Breast epithelium (tissue), 4 donors: ENCODE data around the gene ISG20L2. TPM values are rescaled to one million over a fixed set of nuclear protein-coding genes. Genes with fewer than 3 reads are reported as not detected.

ENCODE experiments used
- DNase-seq, 2 donors: peaks; one replicate each; pipeline ENCODE4 v3.0.0-alpha.2; 2019; ENCODE audit warnings: low spot score in 2 of 2
- H3K27ac ChIP-seq, 2 donors: fragments of 200-600 bp; sonication (generic) in 1 of 2; one replicate each; pipeline ENCODE4 v1.5.1; 2016 to 2019; ENCODE audit warnings: mild to moderate bottlenecking in 1 of 2
- H3K27me3 ChIP-seq, 2 donors: fragments of 200-600 bp; sonication (generic) in 1 of 2; one replicate each; pipeline versions ENCODE4 v1.5.1 to v1.6.0; 2017 to 2019; ENCODE audit warnings: control low read depth in 1 of 2, mild to moderate bottlenecking in 1 of 2
- H3K36me3 ChIP-seq: fragments of 200-600 bp; one replicate; pipeline ENCODE4 v1.5.1; 2019
- H3K4me1 ChIP-seq, 2 donors: fragments of 200-600 bp; sonication (generic); one replicate each; pipeline ENCODE4 v1.5.1; 2016 to 2019; ENCODE audit warnings: control low read depth in 1 of 2
- H3K4me3 ChIP-seq, 3 donors: fragments of 200-600 bp; sonication (generic); 1 replicate in 2 of 3; 2 replicates in 1 of 3; pipeline ENCODE4 v1.5.1; 2016 to 2019; ENCODE audit warnings: mild to moderate bottlenecking in 3 of 3, moderate library complexity in 2 of 3
- H3K9me3 ChIP-seq, 2 donors: fragments of 200-600 bp; sonication (generic) in 1 of 2; one replicate each; pipeline ENCODE4 v1.5.1; 2016 to 2019; ENCODE audit warnings: control low read depth in 1 of 2
- POLR2A ChIP-seq: fragments of 450-650 bp; IDR thresholded peaks from one replicate; pipeline ENCODE4 v1.6.1; 2016; ENCODE audit warnings: antibody characterized with exemption, mild to moderate bottlenecking, moderate library complexity
- POLR2AphosphoS5 ChIP-seq, 3 donors: sonication (generic); formaldehyde crosslinking; IDR thresholded peaks; one replicate each; pipeline ENCODE4 v1.6.1; 2017; ENCODE audit warnings: antibody characterized with exemption in 3 of 3
- intact Hi-C: fragments of 100-400 bp; cut with DNase I; formaldehyde crosslinking; loops from one replicate; pipeline ENCODE4 v1.15.1; 2023; ENCODE audit warnings: low total_unique reads
- total RNA-seq, 3 donors: library from RNA; depleted of rRNA; stranded (reverse); fragments of >200 nt; gene quantifications; one replicate each; pipeline ENCODE4 v1.1.0, GENCODE V29; 2016
- TF ChIP-seq, protein P1 (sequence below), 3 donors: fragments of 450-650 bp; IDR thresholded peaks; one replicate each; pipeline ENCODE4 v1.5.1; 2016 to 2017; ENCODE audit warnings: antibody characterized with exemption in 3 of 3, mild to moderate bottlenecking in 3 of 3, moderate library complexity in 3 of 3

ISG20L2 gene
- total RNA-seq, 3 donors from 2014 or later, result 13.6 to 25.2 (median 21.0) TPM

DNA sequence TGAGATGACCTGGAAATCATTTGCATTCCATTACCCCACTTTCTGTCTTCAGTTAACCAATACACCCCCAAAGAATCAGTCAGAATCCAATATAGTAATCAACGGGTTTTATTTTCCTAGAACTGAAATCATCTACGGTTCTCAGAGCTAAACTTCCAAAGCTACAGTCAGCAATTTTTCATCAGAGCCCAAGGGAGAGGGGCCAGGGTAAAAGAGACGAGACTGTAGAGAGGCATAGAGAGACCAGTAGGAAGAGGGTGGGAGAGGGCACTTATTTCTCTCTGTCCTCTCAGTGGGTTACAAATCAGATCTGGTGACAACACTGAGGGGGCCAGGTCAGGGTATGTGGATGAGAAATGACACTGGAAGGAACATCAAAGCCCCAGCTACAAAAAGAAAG is 13.5 kb upstream of the ISG20L2 start:
- no peak for DNase-seq
- Histone ChIP-seq H3K4me3 (no peak overlapping the region), H3K36me3 (no peaks in the 10 kb centered on the region), H3K27me3 (no peaks in the 10 kb centered on the region), H3K9me3 (no peaks in the 10 kb centered on the region), H3K4me1 (peaks cover 0 to 14% of the 10 kb centered on the region in 2 donors), H3K27ac (peak overlapping the region; percentile 91 to 97)
- TF ChIP-seq POLR2AphosphoS5 (IDR thresholded peaks at IDR 0.05) (no peak), POLR2A (no peak)
- TF ChIP-seq, protein P1, sequence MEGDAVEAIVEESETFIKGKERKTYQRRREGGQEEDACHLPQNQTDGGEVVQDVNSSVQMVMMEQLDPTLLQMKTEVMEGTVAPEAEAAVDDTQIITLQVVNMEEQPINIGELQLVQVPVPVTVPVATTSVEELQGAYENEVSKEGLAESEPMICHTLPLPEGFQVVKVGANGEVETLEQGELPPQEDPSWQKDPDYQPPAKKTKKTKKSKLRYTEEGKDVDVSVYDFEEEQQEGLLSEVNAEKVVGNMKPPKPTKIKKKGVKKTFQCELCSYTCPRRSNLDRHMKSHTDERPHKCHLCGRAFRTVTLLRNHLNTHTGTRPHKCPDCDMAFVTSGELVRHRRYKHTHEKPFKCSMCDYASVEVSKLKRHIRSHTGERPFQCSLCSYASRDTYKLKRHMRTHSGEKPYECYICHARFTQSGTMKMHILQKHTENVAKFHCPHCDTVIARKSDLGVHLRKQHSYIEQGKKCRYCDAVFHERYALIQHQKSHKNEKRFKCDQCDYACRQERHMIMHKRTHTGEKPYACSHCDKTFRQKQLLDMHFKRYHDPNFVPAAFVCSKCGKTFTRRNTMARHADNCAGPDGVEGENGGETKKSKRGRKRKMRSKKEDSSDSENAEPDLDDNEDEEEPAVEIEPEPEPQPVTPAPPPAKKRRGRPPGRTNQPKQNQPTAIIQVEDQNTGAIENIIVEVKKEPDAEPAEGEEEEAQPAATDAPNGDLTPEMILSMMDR (IDR thresholded peaks at IDR 0.05), result no peak
- intact Hi-C loops, result no loop called here

GRCh38 chr1:156741481-156741983 is 13.0 kb upstream of the ISG20L2 start:
- no peak for DNase-seq
- TF ChIP-seq POLR2AphosphoS5 (IDR thresholded peaks at IDR 0.05) (no peak), POLR2A (no peak)
- TF ChIP-seq, protein P1 (IDR thresholded peaks at IDR 0.05), result no peak
- peak overlapping the region; percentile 15 to 78 (median 75) for H3K4me3 ChIP-seq
- H3K9me3 ChIP-seq, result no peaks in the 10 kb centered on the region
- peak overlapping the region; percentile 91 to 97 for H3K27ac ChIP-seq
- H3K4me1 ChIP-seq, result peaks cover 0 to 14% of the 10 kb centered on the region in 2 donors
- peaks cover 2% of the 10 kb centered on the region for H3K36me3 ChIP-seq
- H3K27me3 ChIP-seq, result no peaks in the 10 kb centered on the region
- intact Hi-C loops, result no loop called here

DNA sequence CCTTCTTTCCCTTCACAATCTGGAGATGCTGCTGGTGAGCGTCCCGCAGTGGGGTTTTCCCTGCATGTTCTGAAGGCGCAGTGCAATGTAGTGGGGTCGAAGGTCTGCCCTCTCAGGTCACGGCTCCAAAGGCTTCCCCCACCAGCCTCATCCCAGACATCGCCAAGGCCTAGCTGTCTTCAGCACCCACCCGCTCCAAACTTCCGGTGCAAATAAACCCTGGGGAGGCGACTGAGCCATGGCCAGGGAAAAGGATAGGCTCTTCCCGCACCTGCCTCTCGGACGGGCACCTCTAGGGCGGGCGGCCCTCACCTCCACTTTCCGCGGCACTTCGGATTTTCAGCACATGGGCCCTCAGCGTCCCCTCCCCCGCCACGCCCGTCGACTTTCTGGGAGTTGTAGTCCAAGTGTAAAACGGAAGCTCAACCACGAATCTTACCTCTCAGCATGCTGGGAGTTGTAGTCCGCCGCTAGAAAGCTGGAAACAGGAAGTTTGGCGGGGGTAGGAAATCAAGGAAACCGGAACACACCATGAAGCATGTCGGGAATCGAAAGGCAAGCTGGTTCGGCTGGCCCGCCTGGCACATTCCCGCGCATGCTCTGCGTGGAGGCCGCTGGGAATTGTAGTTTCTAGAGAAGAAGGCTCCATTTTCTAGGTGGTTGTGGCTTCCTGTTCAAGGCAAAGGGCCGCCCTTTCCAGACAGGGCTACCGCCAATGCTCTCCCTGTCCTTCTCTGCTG is 12.3 kb upstream of the ISG20L2 start, which contains the start of gene MRPL24:
TSS of gene MRPL24 (minus strand) at position 348 of the 740 bp plus-strand sequence. CDS start 2,384 bp downstream, outside the sequence.
- peaks cover 6% of the 10 kb centered on the region for H3K36me3 ChIP-seq
- no peaks in the 10 kb centered on the region for H3K27me3 ChIP-seq
- peak within 1 kb of the TSS; percentile 70 to 78 (median 75) for H3K4me3 ChIP-seq
- peak within 1 kb of the TSS; percentile 91 to 97 for H3K27ac ChIP-seq
- H3K9me3 ChIP-seq, result no peaks in the 10 kb centered on the region
- intact Hi-C loops, result no loop called here
- peak; percentile 97 to 99 for DNase-seq
- peaks cover 0 to 9% of the 10 kb centered on the region in 2 donors for H3K4me1 ChIP-seq
- TF ChIP-seq POLR2A (no peak), POLR2AphosphoS5 (IDR thresholded peaks at IDR 0.05) (peak; percentile 90 to 91 (median 91))
- TF ChIP-seq, protein P1 (IDR thresholded peaks at IDR 0.05), result no peak

GRCh38 chr1:156740237-156740740 is 11.7 kb upstream of the ISG20L2 start:
- no peak for DNase-seq
- H3K4me1 ChIP-seq, result peaks cover 0 to 5% of the 10 kb centered on the region in 2 donors
- peak overlapping the region; percentile 70 to 78 (median 75) for H3K4me3 ChIP-seq
- peak overlapping the region; percentile 79 to 91 for H3K27ac ChIP-seq
- intact Hi-C loops, result no loop called here
- no peaks in the 10 kb centered on the region for H3K27me3 ChIP-seq
- H3K9me3 ChIP-seq, result no peaks in the 10 kb centered on the region
- TF ChIP-seq POLR2A (no peak), POLR2AphosphoS5 (IDR thresholded peaks at IDR 0.05) (no peak)
- TF ChIP-seq, protein P1 (IDR thresholded peaks at IDR 0.05), result no peak
- peaks cover 6% of the 10 kb centered on the region for H3K36me3 ChIP-seq

- H3K4me3 ChIP-seq, result no peak overlapping the region
- no peak for TF ChIP-seq POLR2AphosphoS5 (IDR thresholded peaks at IDR 0.05)
- TF ChIP-seq POLR2A, result no peak
- TF ChIP-seq, protein P1 (IDR thresholded peaks at IDR 0.05), result no peak
- H3K27me3 ChIP-seq, result no peaks in the 10 kb centered on the region
- no peak for DNase-seq
- peaks cover 0 to 5% of the 10 kb centered on the region in 2 donors for H3K4me1 ChIP-seq
- intact Hi-C loops, result no loop called here
- no peaks in the 10 kb centered on the region for H3K9me3 ChIP-seq
- peaks cover 6% of the 10 kb centered on the region for H3K36me3 ChIP-seq
- no peak overlapping the region for H3K27ac ChIP-seq
These were observed 10.3 kb upstream of the ISG20L2 start for GRCh38 chr1:156738916-156739315.
